HG03039 (cell line): ENCODE measurements around the gene SOWAHB.

ENCODE experiments used
- ATAC-seq: cut with Tn5 transposase; IDR thresholded peaks from one replicate; pipeline ENCODE4 v1.9.1; 2021; ENCODE audit warnings: mild to moderate bottlenecking, moderate library complexity; ENCODE audit not compliant: unreplicated experiment

SOWAHB gene

DNA sequence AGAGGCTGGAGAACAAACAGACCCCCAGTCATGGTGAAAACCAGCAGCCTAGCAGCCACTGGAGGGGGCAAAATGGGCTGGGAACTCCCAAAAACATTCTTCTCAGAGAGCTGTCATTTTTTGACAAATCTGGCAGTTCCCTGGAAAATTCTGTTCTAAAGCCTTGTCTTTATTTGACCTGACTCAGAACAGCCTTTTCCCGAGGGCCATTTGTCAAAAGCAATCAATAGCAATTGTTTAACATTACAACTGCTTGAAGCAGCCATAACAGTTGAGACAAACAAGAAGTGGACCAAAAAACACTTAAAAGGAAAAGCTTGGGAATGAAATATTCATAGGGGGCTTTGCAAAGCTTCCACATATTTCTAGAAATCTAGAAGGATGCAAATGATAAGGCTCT, 39.6 kb downstream of the SOWAHB start:
- no peak for ATAC-seq

DNA sequence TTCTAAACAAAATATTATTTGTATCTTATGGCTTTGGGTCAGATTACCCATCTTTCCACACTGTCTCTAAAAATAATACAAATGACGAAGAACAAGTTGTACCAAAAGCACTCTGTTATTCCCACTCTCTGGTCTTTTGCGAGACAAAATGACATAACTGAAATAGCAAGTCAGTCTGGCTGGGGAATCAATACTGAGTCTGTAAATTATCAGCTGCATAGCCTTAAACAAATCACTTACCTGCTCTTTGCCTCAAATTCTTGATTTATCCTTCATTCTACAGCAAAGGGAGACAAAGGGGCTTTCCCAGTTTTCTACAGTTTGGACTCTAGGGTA, 40.9 kb downstream of the SOWAHB start:
- ATAC-seq, result no peak

GRCh38 chr4:76856243-76857073, 41.5 kb downstream of the SOWAHB start:
- ATAC-seq, result no peak

GRCh38 chr4:76854858-76855257, 43.1 kb downstream of the SOWAHB start:
- peak; percentile 70 for ATAC-seq

- ATAC-seq, result no peak
These were observed 46.6 kb downstream of the SOWAHB start for GRCh38 chr4:76851375-76851774.

- ATAC-seq, result no peak
These were observed 47.9 kb downstream of the SOWAHB start for GRCh38 chr4:76850010-76850441.
